KG1 (cell line): ENCODE results near the gene GRAMD2B.

Experiments
- DNase-seq: peaks from one replicate; lab custom pipeline; 2025; lab: John Stamatoyannopoulos, UW

The GRAMD2B gene

DNA sequence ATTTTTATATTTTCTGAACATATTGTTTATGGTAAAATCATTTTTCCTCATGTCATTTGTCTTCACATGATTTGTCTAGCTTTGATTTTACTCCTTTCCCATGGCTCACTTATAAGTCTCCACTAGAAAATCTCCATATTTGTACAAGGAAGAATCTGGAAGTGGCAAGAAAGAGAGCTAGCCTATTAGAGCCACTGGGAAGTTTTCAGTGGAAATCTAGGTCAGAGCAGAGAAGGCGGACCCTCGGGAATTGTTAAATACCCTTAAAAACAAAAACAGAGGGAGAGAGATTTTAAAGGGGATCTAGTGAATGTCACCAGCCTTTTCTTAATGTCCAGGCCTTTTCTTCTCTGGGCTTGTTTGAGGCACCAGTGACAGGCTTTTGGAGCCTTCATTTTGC, 56.6 kb downstream of the GRAMD2B start:
- DNase-seq = no peak

DNA sequence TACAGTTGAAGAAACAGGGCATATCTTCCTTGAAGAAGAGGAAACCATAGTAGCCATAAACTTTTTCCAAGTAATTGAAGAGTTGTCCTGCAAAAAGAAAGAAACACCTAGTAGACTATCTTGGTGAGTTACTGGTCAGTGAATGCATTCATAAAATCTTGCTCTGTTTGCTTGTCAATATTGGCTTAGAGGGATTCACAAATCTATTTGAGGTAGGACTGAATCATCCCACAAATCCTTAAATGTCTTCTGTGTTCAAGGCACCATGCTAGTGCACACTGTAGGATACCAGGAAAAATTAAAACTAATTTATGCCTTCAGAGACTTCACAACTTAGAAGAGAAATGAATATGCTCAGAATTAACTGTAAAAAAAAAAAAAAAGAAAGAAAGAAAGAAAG, 57.6 kb downstream of the GRAMD2B start:
- DNase-seq = no peak

DNA sequence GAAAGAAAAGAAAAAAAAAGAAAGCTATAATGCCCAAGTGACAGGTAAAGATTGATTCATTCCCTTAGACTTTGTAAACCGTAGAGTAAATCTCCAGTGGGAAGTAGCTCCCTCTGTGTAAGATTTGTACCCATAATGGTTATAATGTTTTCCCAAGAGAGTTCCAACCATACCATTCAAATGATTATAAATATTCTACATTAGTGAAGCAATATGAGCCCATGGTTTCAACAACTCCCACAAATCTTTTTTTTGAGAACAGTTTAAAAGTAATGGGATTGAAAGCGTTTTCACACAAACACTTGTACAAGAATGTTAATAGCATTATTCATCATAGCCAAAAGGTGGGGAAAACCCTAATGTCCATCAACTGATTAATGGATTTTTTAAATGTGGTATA, 58.0 kb downstream of the GRAMD2B start:
- DNase-seq = no peak

DNA sequence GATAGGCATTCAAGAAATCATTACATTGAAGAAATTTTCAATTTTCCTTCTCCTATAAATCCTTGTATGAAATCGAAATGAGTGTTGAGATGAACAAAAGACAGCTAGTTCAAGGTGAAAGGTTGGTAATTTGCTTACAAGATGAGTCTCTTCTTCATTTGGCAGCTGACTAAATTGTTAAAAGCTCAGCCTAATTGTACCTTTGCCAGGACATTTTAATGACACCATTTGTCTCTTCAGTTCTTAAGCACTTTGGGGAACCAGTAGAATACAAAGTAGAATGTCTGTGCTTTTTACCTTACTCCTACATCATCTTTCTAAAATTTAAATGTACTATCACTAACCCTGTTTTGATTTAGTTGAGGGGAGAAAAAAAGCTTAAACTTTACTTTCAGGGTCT, 59.4 kb downstream of the GRAMD2B start:
- DNase-seq = no peak

DNA sequence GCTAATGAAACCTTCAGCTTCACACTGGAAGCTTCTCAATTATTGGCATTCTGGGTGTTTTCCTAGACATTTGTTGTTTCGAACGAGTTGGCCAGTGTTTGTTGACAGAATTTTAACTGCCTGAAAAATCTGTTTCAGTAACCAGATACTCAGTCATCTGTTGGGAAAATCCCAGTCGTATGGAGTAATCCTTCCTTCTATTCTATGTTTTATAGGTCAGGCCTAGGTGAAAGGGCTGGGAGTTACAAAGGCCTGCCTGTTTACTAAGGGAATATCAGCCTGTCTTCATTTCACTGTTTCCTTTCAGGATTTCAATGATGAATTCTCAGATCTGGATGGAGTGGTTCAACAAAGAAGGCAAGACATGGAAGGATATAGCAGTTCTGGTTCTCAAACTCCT, 59.9 kb downstream of the GRAMD2B start:
- DNase-seq = no peak

DNA sequence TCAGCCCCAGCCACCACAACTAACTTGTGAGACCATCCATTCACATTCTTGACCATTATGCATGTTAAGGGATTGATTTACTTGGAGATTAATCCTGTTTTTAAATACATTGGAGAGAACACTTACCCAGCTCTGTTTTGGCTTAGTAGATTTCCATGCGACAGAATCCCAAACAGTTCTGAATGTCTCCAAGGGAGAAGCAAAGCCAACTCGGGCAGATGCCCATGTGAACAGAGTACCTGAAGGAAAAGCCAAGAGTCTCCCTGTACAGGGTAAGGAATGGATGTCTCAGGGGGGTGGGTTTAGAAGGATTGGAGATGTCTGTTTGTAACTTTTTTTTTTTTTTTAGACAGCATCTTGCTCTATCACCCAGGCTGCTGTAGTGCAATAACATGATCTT, 61.0 kb downstream of the GRAMD2B start:
- no peak for DNase-seq

DNA sequence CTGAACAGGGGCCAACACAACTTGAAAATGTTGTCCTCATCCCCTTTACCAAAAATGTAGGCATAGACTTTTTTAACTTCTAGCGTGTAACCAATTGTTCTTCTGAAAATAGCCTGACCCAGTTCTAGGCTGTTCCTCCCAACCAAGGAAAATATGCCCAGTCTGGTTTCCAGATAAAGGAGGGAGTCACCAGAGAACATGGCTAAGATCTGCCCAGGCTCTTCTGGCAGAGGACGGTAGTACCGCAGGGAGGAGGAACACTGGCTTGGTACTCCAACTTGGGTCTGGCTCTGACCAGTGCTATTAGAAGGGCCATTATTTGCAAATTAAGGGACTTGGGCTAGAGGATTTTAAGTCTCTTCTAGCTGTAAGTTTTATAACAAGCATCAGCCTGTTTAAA, 63.1 kb downstream of the GRAMD2B start:
- no peak for DNase-seq

DNA sequence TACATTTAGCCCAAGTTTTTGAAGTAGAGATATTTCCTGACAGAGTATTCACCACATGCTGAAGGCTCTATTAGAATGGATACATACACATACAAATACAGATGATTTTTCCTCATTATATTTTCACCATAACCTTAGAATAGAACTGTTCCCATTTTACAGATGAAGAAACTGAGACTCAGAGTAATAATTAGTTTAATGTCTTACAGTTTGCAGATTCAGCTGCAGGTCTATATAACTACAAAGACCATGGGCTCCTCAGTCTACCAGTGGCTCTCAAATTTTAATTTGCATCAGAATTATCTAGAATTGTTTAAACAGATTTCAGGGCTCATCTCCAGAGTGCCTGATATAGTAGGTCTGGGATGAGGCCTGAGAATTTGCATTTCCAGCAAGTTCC, 64.4 kb downstream of the GRAMD2B start:
- no peak for DNase-seq

DNA sequence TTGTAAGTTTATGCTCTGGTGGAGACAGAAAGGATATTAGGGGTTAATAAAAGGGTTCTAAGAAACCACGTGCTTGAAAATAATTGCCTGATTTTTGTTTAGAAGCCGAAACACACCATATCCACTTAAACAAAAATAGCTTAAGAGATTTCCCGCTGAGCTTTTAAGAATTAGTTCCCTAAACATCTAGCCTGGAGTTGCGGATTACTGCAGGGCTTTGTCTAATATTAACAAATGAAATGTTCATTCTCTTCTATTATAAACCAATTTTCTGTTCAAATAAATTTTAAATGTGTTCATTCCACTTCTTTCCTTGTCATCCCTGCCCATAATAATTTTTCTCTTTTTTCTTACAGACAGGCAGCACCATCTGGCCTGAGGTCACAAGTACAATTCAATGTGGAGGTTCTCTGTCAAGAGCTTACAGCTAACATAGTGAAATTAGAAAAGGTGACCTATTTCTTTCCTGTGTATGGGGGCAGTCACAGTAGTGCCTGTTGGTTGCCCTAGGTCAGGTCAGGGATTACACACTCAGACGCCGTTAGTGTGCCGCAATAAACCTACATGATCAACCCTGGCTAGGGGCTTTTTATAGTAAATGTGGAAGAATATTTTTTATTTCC, 65.3 kb downstream of the GRAMD2B start:
- no peak for DNase-seq

DNA sequence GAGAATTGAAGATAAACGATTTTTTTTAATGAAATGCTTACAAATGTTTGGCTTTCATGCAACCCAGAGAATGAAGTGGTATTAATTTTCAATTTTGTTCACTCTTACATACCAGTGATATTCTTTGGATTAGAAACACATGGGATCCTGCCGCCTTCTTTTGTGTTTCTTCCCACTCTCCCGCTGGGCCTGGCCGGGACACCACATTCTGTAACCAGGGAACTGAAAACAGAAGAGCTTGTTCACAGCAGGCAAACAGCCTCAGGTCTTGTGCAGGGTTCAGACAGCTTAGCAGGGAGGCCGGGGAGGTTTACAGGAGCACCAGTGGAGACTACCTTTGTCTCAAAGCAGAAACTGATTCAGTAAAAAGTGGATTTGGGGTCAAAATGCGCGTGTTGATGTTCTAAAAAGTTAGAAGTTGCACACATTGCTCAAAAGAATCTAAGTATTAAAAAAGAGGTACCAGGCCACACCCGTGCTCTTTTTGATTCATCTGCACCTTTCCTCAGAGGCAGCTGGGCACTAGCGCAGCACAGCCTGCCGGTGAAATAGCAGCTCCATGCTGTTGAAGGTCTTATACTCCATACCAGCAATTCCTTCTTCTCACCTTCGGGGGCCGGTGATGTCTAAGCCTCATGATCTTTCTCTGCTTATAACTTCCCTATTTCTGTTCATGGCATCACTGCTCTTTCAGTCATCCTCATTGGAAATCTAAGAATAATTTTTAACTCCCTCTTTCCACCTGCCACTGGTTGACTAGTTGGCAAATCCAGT, 67.1 kb downstream of the GRAMD2B start:
- DNase-seq = no peak

DNA sequence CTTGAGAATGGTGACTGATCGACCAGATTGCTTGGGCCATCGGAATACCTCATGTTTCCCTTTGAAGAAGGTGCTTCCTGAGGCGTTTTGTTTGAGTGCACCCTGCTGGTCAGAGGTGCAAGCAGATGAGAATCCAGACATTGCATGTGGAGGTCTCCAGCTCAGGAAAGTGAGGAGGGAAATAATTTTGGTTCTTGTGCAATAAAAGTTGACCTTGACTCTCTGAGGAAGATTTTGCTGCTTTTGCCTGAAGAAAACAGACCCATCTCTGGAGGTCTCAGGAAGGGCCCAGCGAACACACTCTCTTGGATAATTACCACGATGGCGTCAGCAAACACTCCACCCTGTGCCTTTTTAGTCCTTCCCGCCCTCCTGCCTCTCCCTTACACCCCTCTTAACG, 69.7 kb downstream of the GRAMD2B start:
- no peak for DNase-seq

DNA sequence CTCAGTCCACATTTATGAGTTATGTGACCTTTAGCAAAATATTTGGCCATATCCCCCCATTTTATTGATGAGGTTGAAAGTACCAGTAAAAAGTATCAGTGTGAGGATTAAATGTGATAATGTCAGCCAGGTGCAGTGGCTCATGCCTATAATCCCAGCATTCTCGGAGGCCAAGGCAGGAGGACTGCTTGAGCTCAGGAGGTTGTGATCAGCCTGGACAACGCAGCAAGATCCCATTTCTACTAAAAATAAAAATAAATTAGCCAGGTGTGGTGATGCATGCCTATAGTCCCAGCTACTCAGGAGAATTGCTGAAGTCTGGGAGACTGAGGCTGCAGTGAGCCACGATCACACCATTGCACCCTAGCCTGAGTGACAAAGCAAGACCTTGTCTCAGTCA, 71.2 kb downstream of the GRAMD2B start:
- DNase-seq = no peak

DNA sequence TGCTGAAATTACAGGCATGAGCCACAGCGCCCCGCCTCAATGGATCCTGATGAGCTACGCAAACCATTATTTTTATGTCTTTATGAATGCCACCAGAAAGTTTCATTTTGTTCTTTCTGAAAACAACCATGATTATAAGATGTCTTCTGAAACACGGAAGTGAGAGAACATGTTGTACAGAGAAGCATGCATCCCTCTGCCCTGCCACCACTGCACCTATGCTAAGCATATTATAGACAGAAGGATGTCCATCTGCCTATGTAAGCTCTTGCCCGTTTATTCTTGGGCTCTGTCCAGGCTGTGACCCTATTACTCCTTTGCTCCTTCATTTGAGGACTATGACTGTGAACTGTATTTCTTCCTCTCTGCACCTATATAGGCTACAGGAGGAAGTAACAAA, 74.3 kb downstream of the GRAMD2B start:
- DNase-seq = no peak

DNA sequence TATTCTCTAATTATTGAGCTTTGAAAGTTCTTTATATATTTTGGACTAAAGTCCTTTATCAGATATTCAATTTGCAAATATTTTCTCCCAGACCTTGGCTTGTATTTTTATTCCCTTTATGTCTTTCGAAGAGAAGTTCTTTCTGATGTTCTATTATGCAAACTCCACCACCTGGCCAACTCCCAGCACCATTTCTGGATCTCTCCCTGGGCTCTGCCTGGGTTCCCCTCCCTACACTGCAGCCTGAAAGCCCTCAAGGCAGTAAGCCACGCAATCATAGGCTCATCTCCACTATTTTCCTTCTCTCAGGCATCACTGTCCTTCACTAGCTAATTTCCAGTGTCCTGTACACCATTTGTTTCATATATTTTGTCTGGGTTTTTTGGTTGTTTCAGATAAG, 76.1 kb downstream of the GRAMD2B start:
- DNase-seq = no peak

DNA sequence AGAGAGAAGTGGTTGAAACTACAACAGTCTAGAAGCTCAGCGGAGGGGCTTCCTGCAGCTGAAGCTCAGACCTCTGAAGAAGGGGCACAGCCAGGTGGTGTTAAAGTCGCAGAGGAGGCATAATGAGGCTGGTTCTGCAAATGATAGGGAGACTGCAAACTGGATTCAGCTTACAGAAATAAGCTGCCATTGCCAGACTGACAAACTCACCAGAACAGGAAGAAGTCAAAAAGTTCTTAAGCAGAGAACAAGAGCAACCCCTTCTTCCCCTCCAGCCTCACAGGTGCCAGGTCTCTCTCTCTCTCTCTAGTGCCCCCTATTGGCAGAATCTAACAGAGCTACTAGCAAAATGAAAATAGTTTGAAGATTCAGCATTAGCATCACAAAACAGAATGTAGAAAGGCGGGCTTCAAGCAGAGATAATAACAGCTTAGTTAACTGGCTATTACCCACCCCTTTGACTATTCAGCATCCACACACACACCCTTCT, 76.7 kb downstream of the GRAMD2B start:
- no peak for DNase-seq

DNA sequence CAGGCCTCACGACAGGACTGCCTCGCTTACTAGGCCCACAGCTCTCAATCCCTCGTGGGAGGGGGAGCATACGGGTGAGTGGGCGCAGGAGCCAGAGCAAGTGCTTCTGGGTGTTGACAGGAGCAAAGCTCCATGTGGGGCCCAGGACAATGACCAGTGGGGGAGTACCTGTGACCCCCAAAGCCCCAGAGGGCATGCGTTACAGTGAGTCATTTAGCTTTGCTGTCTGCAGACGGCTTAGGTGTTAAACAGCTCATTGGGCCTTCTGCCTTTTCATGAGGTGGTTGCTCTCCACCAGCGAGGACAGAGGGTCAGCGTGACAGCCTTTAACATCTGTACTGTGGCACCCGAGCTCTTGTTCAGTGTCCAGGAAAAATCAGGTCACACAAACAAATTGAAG, 78.2 kb downstream of the GRAMD2B start:
- DNase-seq = no peak

DNA sequence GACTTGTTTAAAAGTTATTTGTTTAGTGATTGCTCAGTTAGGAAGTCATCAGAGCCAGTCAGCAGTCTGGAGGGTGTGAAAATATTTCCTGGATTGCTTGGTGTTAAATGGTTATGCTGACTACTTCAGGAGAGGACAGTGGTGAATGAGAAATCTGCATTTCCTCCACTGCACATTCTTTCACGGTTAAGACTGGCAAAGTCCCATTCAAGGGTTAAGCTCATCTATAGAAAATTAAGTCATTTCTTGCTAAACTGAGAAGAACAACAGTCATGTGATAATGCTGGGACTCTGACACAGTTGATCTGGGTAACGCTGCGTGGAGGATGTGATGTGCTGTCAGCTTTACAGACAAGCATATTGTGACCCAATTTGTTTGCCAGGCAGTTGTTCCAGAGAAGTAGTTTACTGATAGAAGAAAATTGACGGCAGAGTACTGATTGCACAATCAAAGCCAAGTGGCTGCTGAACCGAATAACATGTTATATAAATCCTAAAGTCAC, 80.4 kb downstream of the GRAMD2B start:
- DNase-seq = no peak

DNA sequence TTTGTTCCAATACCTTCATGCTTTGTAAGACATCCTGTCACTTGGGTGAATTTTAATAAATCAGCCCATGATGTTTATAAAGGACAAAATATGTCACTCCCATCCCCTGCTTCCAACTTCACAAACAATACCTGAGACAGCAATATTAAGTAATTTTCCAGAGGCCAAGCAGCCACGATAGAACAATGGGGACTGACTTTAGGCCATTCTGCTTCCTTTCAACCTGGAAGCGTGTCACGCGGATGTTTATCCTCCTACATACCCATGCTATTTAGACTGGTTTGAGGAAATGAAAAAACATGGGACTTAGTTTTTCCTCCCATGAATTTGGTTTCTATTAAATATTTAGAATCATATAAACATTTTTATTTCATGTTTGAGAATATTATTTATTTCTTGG, 82.9 kb downstream of the GRAMD2B start:
- DNase-seq = no peak

DNA sequence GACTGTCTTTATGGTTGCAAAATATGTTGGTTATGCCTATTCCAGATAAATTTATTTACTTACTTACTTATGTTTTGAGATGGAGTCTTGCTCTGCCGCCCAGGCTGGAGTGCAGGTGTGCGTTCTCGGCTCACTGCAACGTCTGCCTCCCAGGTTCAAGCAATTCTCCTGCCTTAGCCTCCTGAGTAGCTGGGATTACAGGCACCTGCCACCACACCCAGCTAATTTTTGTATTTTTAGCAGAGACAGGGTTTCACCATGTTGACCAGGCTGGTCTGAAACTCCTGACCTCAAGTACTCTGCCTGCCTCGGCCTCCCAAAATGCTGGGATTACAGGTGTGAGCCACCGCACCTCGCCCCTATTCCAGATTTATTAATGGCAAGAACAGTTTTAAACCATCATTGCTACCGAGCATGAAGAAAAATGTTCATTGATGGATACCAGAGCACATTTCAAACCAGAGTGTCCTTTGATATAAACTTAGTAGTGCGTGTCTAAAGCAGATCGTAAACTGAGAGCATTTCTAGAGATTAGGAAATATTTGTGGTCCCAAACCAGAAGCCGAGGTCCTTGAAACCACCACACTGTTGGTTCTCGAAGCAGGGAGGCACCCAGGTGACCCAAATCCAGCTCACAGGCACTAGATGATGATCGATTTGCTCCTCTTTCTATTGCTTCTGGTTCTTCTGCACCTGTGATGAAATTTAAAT, 85.2 kb downstream of the GRAMD2B start:
- DNase-seq = no peak

DNA sequence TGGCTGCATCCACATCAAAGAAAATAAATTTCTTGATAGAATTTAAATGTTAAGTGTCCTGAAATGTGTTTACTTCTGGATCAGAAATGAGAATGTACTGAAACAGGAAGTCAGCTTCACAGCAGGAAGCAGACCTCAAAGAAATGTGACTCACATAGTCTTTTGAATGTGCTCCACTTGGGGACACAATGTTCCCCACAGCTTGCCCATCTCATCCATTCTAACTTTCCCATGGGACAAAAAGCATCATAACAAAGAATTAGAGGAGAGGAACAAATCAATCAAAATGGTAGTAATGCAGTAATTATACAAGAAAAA, 85.7 kb downstream of the GRAMD2B start:
- no peak for DNase-seq

DNA sequence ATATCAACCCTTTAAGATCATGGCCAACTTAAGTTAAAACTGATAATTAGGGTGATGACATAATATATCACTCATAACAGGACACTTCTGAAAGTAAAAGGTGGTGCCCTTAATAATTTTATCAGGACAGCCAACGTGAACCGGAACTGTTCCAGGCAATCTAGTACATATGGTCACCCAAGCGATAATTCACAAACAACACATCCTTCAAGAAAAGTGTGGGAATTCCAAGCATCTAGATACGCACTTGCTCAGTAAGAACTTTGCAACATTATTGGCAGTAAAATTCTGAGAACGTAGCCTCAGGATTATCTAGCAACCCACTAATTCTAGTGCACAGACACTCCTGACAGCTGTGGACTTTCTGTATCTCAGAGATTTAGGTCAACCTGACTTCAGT, 86.1 kb downstream of the GRAMD2B start:
- DNase-seq = no peak

DNA sequence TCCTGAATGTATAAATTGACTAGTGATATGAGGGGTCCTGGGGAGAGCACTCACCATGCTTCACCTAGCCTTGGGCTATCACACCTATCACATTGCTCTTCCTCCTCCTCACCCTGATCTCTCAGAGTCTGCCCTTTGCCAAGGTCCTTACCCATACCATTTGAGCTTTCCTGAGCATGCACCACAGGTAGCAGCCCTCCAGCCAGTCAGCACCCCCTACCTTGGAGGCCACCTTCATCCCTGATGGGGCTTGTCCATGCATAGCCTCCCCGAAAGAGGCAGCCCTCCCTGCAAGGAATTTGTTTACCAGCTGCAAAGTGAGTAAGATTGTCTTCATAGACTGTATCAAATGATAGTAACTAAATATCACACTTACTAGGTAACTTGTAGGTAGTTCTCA, 88.8 kb downstream of the GRAMD2B start:
- no peak for DNase-seq

DNA sequence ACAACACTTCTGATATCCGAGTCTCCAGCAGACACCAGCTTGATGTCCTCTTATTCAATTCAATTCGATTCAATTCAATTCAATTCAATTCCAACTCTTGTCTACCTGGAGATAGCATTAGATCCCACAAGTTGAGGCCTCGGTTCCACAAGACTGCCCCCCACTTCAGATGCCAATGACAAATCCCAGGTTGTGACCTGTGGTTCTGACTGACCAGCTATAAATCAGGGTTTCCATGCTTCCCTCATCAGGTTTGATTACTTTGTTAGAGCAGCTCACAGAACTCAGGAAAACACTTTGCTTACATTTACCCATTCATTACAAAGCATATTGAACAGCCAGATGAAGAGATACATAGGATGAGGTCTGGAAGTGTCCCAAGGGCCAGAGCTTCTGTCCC, 89.2 kb downstream of the GRAMD2B start:
- DNase-seq = no peak
